Muscle layer of colon (tissue), 2 donors: ENCODE data around the gene GALNT14.
"Not testable (repeated sequence)": the region's sequence is repeated elsewhere in the genome, so short reads cannot be mapped to it uniquely, and the experiment has no call there.

Experiments used
- H3K27ac ChIP-seq: one replicate; pipeline ENCODE4 v1.7.0; 2013; ENCODE audit warnings: low read depth, mild to moderate bottlenecking, low read length, moderate library complexity
- H3K27me3 ChIP-seq, 2 donors: one replicate each; pipeline ENCODE4 v1.7.0; 2013; ENCODE audit warnings: low read length in 2 of 2, mild to moderate bottlenecking in 2 of 2; ENCODE audit not compliant: insufficient read depth in 2 of 2, control insufficient read depth in 1 of 2
- H3K36me3 ChIP-seq: one replicate; pipeline ENCODE4 v1.7.0; 2013; ENCODE audit warnings: mild to moderate bottlenecking, low read length; ENCODE audit not compliant: insufficient read depth
- H3K4me1 ChIP-seq: one replicate; pipeline ENCODE4 v1.7.0; 2013; ENCODE audit warnings: mild to moderate bottlenecking, low read length; ENCODE audit not compliant: insufficient read depth
- H3K4me3 ChIP-seq, 2 donors: one replicate each; pipeline ENCODE4 v1.7.0; 2013; ENCODE audit warnings: low read length in 2 of 2, low read depth in 1 of 2, mild to moderate bottlenecking in 1 of 2, moderate library complexity in 1 of 2
- H3K9ac ChIP-seq: one replicate; pipeline ENCODE4 v1.7.0; 2013; ENCODE audit warnings: low read length
- H3K9me3 ChIP-seq: one replicate; pipeline ENCODE4 v1.7.0; 2013; ENCODE audit warnings: mild to moderate bottlenecking, low read length
- donor health status: abdominal sarcoma.
- donor health status: Adenocarcinoma of cecum.

Gene GALNT14

GRCh38 chr2:31138037-31138962 lies at the start of gene GALNT14:
GALNT14 (minus strand) TSS chr2:31138440; CDS start chr2:31138086, 354 bp downstream.
- Histone ChIP-seq H3K4me3 (peak within 1 kb of the TSS; percentile 52 to 58), H3K9me3 (no peaks in the 10 kb centered on the region), H3K27me3 (peaks cover 13 to 43% of the 10 kb centered on the region in 2 donors), H3K4me1 (no peaks in the 10 kb centered on the region), H3K27ac (no peak within 1 kb of the TSS), H3K36me3 (no peaks in the 10 kb centered on the region), H3K9ac (no peak within 1 kb of the TSS)

- Histone ChIP-seq H3K4me3 (no peak overlapping the region), H3K36me3 (no peaks in the 10 kb centered on the region), H3K9me3 (no peaks in the 10 kb centered on the region), H3K4me1 (no peaks in the 10 kb centered on the region), H3K27ac (no peak overlapping the region), H3K9ac (no peak overlapping the region), H3K27me3 (no peaks in the 10 kb centered on the region)
These were observed 48.9 kb upstream of the GALNT14 start for GRCh38 chr2:31187166-31187565.

GRCh38 chr2:31183973-31184372 lies 45.7 kb upstream of the GALNT14 start:
- H3K9ac ChIP-seq, H3K4me1 ChIP-seq, H3K9me3 ChIP-seq, H3K4me3 ChIP-seq, H3K27ac ChIP-seq, H3K27me3 ChIP-seq, H3K36me3 ChIP-seq: not testable (repeated sequence)

GRCh38 chr2:31176742-31177141 lies 38.5 kb upstream of the GALNT14 start:
- Histone ChIP-seq H3K4me3 (no peak overlapping the region), H3K9me3 (no peaks in the 10 kb centered on the region), H3K9ac (no peak overlapping the region)

GRCh38 chr2:31171142-31171541 lies 32.9 kb upstream of the GALNT14 start:
- H3K4me1 ChIP-seq = no peaks in the 10 kb centered on the region
- no peak overlapping the region for H3K9ac ChIP-seq
- H3K27me3 ChIP-seq = no peaks in the 10 kb centered on the region
- no peak overlapping the region for H3K4me3 ChIP-seq
- H3K27ac ChIP-seq = no peak overlapping the region
- no peaks in the 10 kb centered on the region for H3K36me3 ChIP-seq
- no peaks in the 10 kb centered on the region for H3K9me3 ChIP-seq

More at GRCh38 chr2:31176742-31177141, 38.5 kb upstream of the GALNT14 start:
- H3K36me3 ChIP-seq = no peaks in the 10 kb centered on the region
- H3K27me3 ChIP-seq = no peaks in the 10 kb centered on the region
- H3K4me1 ChIP-seq = no peaks in the 10 kb centered on the region
- no peak overlapping the region for H3K27ac ChIP-seq

GRCh38 chr2:31170071-31170698 lies 31.9 kb upstream of the GALNT14 start:
- Histone ChIP-seq H3K4me3 (no peak overlapping the region), H3K27me3 (no peaks in the 10 kb centered on the region), H3K27ac (no peak overlapping the region), H3K9me3 (no peaks in the 10 kb centered on the region), H3K36me3 (no peaks in the 10 kb centered on the region), H3K4me1 (no peaks in the 10 kb centered on the region), H3K9ac (no peak overlapping the region)

GRCh38 chr2:31168291-31168690 lies 30.1 kb upstream of the GALNT14 start:
- Histone ChIP-seq H3K27me3 (no peaks in the 10 kb centered on the region), H3K4me3 (no peak overlapping the region), H3K27ac (no peak overlapping the region), H3K9ac (no peak overlapping the region), H3K9me3 (no peaks in the 10 kb centered on the region), H3K36me3 (no peaks in the 10 kb centered on the region), H3K4me1 (no peaks in the 10 kb centered on the region)

- Histone ChIP-seq H3K27me3 (no peaks in the 10 kb centered on the region), H3K27ac (no peak overlapping the region), H3K4me3 (no peak overlapping the region), H3K9me3 (no peaks in the 10 kb centered on the region), H3K9ac (no peak overlapping the region), H3K36me3 (no peaks in the 10 kb centered on the region), H3K4me1 (no peaks in the 10 kb centered on the region)
These were observed 28.7 kb upstream of the GALNT14 start for GRCh38 chr2:31166925-31167324.

- Histone ChIP-seq H3K36me3 (no peaks in the 10 kb centered on the region), H3K4me1 (no peaks in the 10 kb centered on the region), H3K27me3 (no peaks in the 10 kb centered on the region), H3K27ac (no peak overlapping the region), H3K9me3 (no peaks in the 10 kb centered on the region), H3K9ac (no peak overlapping the region), H3K4me3 (no peak overlapping the region)
These were observed 24.8 kb upstream of the GALNT14 start for GRCh38 chr2:31163011-31163539.

GRCh38 chr2:31161637-31162036 lies 23.4 kb upstream of the GALNT14 start:
- no peaks in the 10 kb centered on the region for H3K36me3 ChIP-seq
- no peaks in the 10 kb centered on the region for H3K27me3 ChIP-seq
- H3K4me3 ChIP-seq = no peak overlapping the region
- H3K9ac ChIP-seq = no peak overlapping the region
- no peaks in the 10 kb centered on the region for H3K4me1 ChIP-seq
- H3K9me3 ChIP-seq = no peaks in the 10 kb centered on the region
- no peak overlapping the region for H3K27ac ChIP-seq

- H3K4me1 ChIP-seq = no peaks in the 10 kb centered on the region
- no peaks in the 10 kb centered on the region for H3K27me3 ChIP-seq
- no peak overlapping the region for H3K27ac ChIP-seq
- no peak overlapping the region for H3K9ac ChIP-seq
- no peaks in the 10 kb centered on the region for H3K36me3 ChIP-seq
- no peak overlapping the region for H3K4me3 ChIP-seq
- H3K9me3 ChIP-seq = no peaks in the 10 kb centered on the region
These were observed 13.3 kb upstream of the GALNT14 start for GRCh38 chr2:31151501-31151900.
